Ascending aorta (tissue), 2 donors: ENCODE measurements around the gene LYPD6B. TPM values are rescaled to one million over a fixed set of nuclear protein-coding genes. Genes with fewer than 3 reads are reported as not detected.

Experiments
- DNase-seq, 2 donors: peaks; one replicate each; pipeline ENCODE4 v3.0.0-alpha.2; 2019; ENCODE audit warnings: low spot score in 2 of 2
- H3K27ac ChIP-seq, 2 donors: fragments of 200-600 bp; sonication (generic); one replicate each; pipeline ENCODE4 v1.5.1; 2016 to 2017; ENCODE audit warnings: mild to moderate bottlenecking in 1 of 2
- H3K27me3 ChIP-seq: fragments of 200-600 bp; sonication (generic); one replicate; pipeline ENCODE4 v1.5.1; 2017
- H3K36me3 ChIP-seq, 2 donors: fragments of 200-600 bp; sonication (generic); one replicate each; pipeline ENCODE4 v1.5.1; 2016
- H3K4me1 ChIP-seq, 2 donors: fragments of 200-600 bp; sonication (generic); one replicate each; pipeline ENCODE4 v1.5.1; 2016 to 2017; ENCODE audit warnings: mild to moderate bottlenecking in 1 of 2
- H3K4me3 ChIP-seq, 2 donors: fragments of 200-600 bp; sonication (generic); one replicate each; pipeline ENCODE4 v1.5.1; 2016 to 2017; ENCODE audit warnings: mild to moderate bottlenecking in 1 of 2
- H3K9me3 ChIP-seq, 2 donors: fragments of 200-600 bp; sonication (generic); one replicate each; pipeline ENCODE4 v1.5.1; 2016
- intact Hi-C: fragments of 100-400 bp; cut with DNase I; formaldehyde crosslinking; loops from one replicate; pipeline ENCODE4 v1.15.1; 2023
- total RNA-seq: library from RNA; depleted of rRNA; stranded (reverse); fragments of >200 nt; gene quantifications from one replicate; pipeline ENCODE4 v1.1.0, GENCODE V29; 2016
- TF ChIP-seq, protein P1 (sequence below), 3 experiments: fragments of 200-600 bp in 2 of 3; fragments of 450-650 bp in 1 of 3; sonication (generic) in 2 of 3; IDR thresholded peaks; one replicate each; pipeline ENCODE4 v1.5.1; 2016 to 2019; ENCODE audit warnings: antibody characterized with exemption in 3 of 3, mild to moderate bottlenecking in 1 of 3, moderate library complexity in 1 of 3

The LYPD6B gene
- total RNA-seq, 1 donor from 2014 or later, result not detected

DNA sequence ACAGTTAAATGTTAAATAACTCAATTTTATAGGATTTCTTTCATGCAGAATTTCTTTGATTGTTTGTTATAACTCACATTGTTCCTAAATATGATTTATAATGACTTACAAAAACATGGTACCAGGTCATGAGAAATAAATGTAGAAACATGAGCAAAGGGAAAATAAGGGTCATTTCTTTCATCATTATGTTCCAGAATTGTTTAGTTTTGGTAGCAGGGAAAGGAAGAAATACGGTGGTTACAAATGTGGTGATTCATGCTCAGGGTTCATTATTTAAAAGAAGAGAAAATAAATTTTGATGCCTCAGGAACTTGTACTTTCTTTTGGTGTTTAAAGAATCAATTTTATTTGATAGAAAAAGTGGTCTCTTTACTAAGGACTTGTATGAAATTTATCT is 4.4 kb downstream of the LYPD6B start:
- Histone ChIP-seq H3K27me3 (no peaks in the 10 kb centered on the region), H3K9me3 (peaks cover 0 to 14% of the 10 kb centered on the region in 2 donors), H3K4me1 (no peaks in the 10 kb centered on the region), H3K36me3 (no peaks in the 10 kb centered on the region), H3K27ac (no peak overlapping the region), H3K4me3 (no peak overlapping the region)
- TF ChIP-seq, protein P1, sequence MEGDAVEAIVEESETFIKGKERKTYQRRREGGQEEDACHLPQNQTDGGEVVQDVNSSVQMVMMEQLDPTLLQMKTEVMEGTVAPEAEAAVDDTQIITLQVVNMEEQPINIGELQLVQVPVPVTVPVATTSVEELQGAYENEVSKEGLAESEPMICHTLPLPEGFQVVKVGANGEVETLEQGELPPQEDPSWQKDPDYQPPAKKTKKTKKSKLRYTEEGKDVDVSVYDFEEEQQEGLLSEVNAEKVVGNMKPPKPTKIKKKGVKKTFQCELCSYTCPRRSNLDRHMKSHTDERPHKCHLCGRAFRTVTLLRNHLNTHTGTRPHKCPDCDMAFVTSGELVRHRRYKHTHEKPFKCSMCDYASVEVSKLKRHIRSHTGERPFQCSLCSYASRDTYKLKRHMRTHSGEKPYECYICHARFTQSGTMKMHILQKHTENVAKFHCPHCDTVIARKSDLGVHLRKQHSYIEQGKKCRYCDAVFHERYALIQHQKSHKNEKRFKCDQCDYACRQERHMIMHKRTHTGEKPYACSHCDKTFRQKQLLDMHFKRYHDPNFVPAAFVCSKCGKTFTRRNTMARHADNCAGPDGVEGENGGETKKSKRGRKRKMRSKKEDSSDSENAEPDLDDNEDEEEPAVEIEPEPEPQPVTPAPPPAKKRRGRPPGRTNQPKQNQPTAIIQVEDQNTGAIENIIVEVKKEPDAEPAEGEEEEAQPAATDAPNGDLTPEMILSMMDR (IDR thresholded peaks at IDR 0.05), result no peak
- intact Hi-C loops, result no loop called here
- DNase-seq, result no peak

DNA sequence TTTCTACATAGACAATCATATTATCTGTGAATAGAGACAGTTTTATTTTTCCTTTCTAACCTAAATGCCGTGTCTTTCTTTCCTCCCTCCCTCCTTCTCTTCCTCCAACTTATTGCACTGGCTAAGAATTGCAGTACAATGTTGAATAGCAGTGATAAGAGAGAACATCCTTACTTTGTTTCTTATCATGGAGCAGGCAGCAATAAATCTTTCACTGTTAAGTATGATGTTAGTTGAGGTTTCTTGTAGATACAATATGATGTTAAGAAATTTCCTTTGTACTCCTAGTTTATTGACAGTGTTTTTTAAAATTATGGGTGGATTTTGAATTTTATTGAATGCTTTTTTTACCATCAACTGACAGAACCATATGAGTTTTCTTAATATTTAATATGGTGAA is 6.0 kb downstream of the LYPD6B start:
- TF ChIP-seq, protein P1 (IDR thresholded peaks at IDR 0.05), result no peak
- Histone ChIP-seq H3K4me3 (no peak overlapping the region), H3K27me3 (no peaks in the 10 kb centered on the region), H3K36me3 (no peaks in the 10 kb centered on the region), H3K27ac (no peak overlapping the region), H3K4me1 (no peaks in the 10 kb centered on the region), H3K9me3 (peaks cover 0 to 15% of the 10 kb centered on the region in 2 donors)
- DNase-seq, result no peak
- intact Hi-C loops, result no loop called here

DNA sequence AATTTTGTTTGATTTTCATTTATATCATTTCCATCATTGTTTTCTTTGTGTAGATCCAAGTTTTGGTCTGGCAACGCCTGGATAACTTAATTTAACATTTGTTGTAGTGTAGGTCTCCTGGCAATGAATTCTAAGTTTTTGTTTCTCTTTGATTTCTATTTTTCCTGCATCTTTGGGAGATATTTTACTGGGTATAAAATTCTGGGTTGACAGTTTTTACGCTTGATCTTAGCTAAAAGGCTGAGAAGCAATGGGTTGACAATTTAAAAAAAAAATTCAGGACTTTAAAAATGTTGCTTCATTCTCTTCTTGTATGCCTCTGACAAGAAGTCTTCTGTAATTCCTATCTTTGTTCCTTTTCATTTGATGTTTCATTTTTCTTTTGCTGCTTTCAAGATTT is 8.6 kb downstream of the LYPD6B start:
- Histone ChIP-seq H3K27me3 (no peaks in the 10 kb centered on the region), H3K9me3 (peaks cover 0 to 15% of the 10 kb centered on the region in 2 donors), H3K4me3 (no peak overlapping the region), H3K27ac (no peak overlapping the region), H3K36me3 (no peaks in the 10 kb centered on the region), H3K4me1 (no peaks in the 10 kb centered on the region)
- TF ChIP-seq, protein P1 (IDR thresholded peaks at IDR 0.05), result no peak
- no peak for DNase-seq
- intact Hi-C loops, result no loop called here

DNA sequence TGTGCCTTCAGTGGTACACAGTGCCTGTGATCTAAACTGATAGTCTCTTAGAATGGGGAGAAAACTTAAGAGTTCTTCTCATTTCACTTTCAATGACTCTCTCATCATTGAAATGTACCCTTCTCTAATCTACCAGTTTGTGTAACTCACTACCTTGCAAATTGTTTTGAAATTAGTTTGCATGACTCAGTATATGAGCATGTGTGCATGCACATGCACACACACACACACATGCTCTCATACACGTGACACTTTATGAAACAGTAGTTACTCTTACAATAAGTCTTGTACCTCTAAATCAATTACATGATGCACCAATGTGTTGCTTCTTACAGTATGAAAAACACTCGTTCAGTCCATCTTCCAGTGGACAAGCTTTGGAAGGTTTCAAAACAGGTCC is 10.6 kb downstream of the LYPD6B start:
- Histone ChIP-seq H3K4me3 (no peak overlapping the region), H3K9me3 (peaks cover 0 to 15% of the 10 kb centered on the region in 2 donors), H3K27me3 (no peaks in the 10 kb centered on the region), H3K36me3 (no peaks in the 10 kb centered on the region), H3K27ac (no peak overlapping the region), H3K4me1 (no peaks in the 10 kb centered on the region)
- TF ChIP-seq, protein P1 (IDR thresholded peaks at IDR 0.05), result no peak
- intact Hi-C loops, result no loop called here
- no peak for DNase-seq

DNA sequence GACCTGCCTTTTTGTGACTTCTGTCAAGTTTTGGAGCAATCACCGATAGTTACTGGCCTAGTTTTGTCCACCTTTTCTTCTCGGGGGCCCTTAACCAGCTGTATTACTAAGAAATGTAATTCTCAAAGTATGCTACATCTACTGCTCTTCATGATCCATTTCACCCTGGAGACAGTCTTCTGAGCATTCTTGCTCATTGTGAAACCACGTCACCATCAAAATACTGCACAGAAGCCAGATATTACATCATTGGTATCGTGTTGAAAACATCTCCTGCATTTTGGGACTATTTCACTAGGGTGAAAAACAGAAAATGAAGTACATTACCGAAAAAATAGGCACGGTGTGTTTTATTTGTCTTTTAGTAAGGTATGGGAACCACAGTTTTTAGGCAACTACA is 11.7 kb downstream of the LYPD6B start:
- H3K4me1 ChIP-seq, result no peaks in the 10 kb centered on the region
- no peak overlapping the region for H3K4me3 ChIP-seq
- no peak for DNase-seq
- intact Hi-C loops, result no loop called here
- TF ChIP-seq, protein P1 (IDR thresholded peaks at IDR 0.05), result no peak
- peaks cover 0 to 15% of the 10 kb centered on the region in 2 donors for H3K9me3 ChIP-seq
- H3K36me3 ChIP-seq, result no peaks in the 10 kb centered on the region
- no peaks in the 10 kb centered on the region for H3K27me3 ChIP-seq
- H3K27ac ChIP-seq, result no peak overlapping the region

DNA sequence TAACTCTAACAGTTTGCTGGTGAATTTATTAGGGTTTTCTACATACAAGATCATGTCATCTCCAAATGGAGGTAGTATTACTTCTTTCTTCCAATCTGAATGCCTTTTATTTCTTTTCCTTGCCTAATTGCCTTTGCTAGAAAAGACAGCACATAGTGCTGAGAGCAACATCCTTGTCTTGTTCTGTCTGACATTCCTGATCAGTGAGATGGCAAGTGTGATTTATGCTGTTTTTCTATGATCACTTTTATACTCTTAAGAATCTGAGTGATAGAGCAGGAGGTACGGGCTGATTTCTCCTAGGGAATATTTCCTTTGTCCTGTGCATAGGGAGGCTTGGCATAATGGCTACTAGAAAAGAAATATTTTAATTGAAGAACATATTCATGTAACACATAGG is 17.3 kb downstream of the LYPD6B start:
- no peaks in the 10 kb centered on the region for H3K9me3 ChIP-seq
- no peaks in the 10 kb centered on the region for H3K27me3 ChIP-seq
- DNase-seq, result no peak
- intact Hi-C loops, result no loop called here
- no peak overlapping the region for H3K4me3 ChIP-seq
- no peaks in the 10 kb centered on the region for H3K4me1 ChIP-seq
- TF ChIP-seq, protein P1 (IDR thresholded peaks at IDR 0.05), result no peak
- H3K36me3 ChIP-seq, result no peaks in the 10 kb centered on the region
- no peak overlapping the region for H3K27ac ChIP-seq
